Measurements from ENCODE around the gene SETD2.

The SETD2 gene

GRCh38 chr3:46984591-46985459 lies 179.1 kb downstream of the SETD2 start:
- DNase-seq (ENCODE audit: low read depth in 2 of 2), result no peak

- DNase-seq (ENCODE audit: low read depth in 2 of 2), result no peak
These were observed 181.4 kb downstream of the SETD2 start for GRCh38 chr3:46982546-46982945.

DNA sequence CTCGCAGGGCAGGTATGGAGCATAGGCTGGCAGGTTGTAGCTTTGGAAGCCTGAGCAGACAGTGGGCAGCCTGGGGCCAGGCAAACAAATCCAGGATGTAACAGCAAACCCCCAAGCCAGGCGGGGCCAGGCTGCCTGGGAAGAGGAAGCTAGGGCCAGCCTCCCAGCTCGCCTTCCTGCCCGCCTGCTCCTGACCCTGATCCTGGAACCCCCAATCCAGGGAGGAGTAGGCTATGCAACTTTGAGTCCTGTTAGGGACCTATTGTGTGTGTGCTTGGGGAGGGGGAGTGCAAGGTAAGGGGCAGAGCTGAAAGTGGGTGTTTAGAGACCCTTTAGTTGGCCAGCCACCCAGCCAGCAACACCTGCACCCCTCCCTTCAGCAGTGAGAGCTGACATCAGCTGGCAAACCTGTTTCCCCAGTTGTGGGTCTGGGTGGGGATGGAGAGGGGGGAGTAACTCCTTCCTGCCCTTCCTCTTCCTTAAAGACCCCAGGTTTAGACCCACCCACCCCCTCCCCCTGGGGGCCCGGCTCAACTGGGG lies 181.9 kb downstream of the SETD2 start:
- DNase-seq (ENCODE audit: low read depth in 2 of 2), result no peak

DNA sequence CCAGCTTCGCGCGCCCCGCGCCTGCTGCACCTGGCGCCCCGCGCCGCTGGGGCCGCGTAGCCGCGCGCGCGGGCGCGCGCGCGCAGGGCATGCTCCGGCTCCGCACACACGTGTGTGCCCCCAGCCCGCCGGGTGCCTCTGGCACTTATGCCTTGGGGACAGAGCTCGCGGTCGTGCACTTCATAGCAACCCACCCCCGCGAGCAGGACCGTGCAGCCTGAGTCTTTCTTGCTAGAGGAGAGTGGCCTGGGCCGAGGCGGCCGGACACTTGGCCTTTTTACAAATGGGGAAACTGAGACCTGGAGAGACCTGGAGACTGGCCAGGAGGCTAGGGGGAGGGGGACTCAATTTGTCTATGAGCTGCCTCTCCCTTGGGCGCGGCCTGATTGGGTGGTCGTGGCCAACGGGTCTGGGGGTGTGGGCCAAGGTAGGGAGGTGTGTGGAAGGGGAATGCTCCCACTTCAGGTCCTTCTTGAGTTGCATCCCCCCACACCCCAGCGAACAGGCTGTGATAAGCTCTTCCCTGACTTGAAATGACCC lies 183.9 kb downstream of the SETD2 start:
- no peak for DNase-seq (ENCODE audit: low read depth in 2 of 2)

DNA sequence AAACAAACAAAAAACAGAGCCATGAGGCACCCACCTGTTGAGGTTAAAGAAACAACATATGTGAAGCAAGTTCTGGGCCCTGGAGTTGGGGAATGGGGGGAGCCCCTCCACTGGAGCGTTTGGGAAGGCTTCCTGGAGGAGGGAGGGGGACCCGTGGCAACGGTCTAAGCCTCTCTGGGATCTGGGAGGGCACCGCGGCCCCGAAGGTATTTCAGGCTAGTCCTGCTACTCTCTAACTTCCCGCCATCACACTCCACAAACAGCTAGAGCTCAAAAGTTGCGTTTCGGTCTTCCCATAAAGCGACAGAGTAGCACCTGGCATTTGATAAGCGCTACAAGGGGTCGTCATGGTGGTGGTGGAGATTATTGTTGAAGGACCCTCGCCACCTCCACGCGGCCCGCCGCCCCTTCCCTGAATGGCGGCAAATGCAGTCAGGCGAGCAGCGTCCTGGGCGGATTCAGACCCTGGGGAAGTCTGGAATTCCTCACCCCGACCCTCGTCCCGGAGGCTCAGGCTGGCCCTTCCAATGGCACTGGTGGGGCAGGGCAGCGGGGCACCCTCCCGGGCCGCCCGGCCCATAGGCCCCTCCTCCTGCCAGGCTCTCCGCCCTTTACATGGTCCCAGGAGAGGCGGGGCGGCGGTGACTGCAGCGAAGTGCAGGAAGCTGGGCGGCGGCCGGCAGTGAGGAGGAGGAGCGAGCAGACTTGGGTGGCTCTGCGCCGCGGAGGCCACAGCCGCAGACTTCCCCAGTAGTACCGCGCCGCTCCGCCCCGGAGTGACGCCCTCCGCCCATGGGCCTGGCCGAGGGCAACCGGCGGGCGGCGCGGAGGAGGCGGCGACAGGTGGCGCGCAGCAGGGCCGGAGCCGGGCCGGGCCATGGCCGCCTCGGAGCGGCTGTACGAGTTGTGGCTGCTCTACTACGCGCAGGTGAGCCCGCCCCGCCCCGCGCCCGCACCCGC lies 184.6 kb downstream of the SETD2 start, which contains the start of gene NBEAL2:
Gene NBEAL2, plus strand, starts transcription at position 682 of the 960 bp plus-strand sequence. Its CDS starts 196 bp downstream, at position 878.
- peak; percentile 89 to 92 for DNase-seq (ENCODE audit: low read depth in 2 of 2)

- no peak for DNase-seq (ENCODE audit: low read depth in 2 of 2)
These were observed 185.5 kb downstream of the SETD2 start for GRCh38 chr3:46978381-46978780.

DNA sequence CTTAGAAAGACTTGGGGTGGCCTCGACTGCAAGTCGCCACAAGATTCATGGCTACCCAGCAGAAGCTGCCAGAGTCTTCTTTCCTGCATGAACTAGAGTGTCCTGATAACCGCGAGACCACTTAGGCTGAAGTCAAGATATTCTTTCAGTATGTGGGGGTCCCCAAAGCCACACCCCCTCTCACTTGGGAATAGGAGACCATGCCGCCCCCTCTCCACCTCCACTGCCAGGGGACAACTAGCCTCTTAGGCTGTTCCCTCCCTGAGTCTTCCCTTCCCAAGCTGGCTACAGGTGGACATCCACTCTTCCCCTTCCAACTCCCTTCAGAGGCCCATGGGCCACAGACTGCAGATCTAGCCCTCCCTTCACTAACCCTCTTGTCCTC lies 186.1 kb downstream of the SETD2 start:
- no peak for DNase-seq (ENCODE audit: low read depth in 2 of 2)

DNA sequence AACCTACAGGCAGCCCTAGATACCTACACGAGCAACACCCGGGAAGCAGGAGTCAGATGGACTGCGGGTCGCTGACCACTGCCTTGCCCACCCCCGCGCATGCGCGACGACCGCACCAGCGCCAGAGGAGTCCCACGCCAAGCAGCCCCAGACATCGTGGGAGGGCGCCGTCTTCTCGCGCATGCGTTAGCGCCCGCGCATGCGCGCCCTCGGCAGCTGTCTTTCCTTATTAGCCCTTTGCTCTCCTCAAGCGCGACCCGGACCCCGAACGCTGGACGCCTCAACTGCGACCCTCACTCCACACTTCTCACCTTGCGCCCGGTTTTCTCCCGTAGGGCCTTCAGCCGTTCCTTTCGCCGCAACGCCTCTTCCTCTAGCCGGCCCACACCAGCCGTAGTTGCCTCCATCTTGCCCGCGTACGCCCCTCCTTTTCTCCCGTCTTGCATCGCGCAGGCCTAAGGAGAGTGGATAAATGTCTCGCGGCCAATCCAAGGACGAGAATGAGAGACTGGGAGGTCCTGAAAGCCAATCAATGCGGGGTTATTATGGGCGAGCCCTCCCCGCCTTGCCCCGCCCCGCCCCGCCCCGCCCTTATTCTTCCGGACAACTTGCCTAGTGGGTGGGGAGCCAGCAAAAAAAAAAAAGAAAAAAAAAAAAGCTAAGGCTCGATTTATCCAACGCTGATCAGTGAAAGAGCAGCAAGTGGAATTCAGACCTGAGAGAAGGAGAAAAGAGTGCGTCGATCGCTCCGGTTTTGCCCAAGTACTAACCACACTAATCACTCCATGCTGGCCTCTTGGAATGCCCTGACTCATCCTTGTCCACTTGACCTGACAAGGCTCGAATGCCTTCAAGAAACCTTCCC lies 187.4 kb downstream of the SETD2 start, which contains the start of gene CCDC12:
Gene CCDC12, minus strand, starts transcription at position 420 of the 865 bp plus-strand sequence. Its CDS starts 13 bp downstream, at position 407.
- DNase-seq (ENCODE audit: low read depth in 2 of 2), result peak; percentile 85 to 92

- no peak for DNase-seq (ENCODE audit: low read depth in 2 of 2)
These were observed 189.3 kb downstream of the SETD2 start for GRCh38 chr3:46974421-46975171.

GRCh38 chr3:46972396-46972795 lies 191.5 kb downstream of the SETD2 start:
- no peak for DNase-seq (ENCODE audit: low read depth in 2 of 2)

- DNase-seq (ENCODE audit: low read depth in 2 of 2), result no peak
These were observed 192.2 kb downstream of the SETD2 start for GRCh38 chr3:46971742-46972141.

- DNase-seq (ENCODE audit: low read depth in 2 of 2), result no peak
These were observed 192.8 kb downstream of the SETD2 start for GRCh38 chr3:46971151-46971550.

- DNase-seq (ENCODE audit: low read depth in 2 of 2), result no peak
These were observed 193.4 kb downstream of the SETD2 start for GRCh38 chr3:46970391-46971091.

- DNase-seq (ENCODE audit: low read depth in 2 of 2), result no peak
These were observed 195.0 kb downstream of the SETD2 start for GRCh38 chr3:46968783-46969428.

DNA sequence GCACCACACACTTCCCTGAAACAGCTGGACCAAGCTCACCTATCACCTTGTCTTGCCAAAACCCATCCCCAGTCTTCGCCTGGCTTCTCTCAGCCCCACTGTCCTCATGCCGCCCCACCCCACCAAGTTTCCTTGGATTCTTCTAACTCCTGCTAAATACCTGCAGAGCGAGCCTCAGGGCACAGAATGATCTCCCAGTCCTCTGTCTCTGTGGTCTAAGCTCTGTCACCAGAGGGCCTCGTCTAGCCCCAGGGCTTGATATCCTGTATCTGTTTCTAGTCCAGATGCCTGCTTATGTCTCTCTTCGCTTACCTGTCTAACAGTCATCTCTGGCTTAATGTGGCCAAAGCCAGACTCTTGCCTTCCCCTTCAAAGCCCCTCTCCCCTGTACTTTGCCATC lies 197.1 kb downstream of the SETD2 start:
- no peak for DNase-seq (ENCODE audit: low read depth in 2 of 2)

Measured in activated CD8-positive, alpha-beta memory T cell treated with anti-CD3 and anti-CD28 coated beads for 4 hours (primary cell).